Heart left ventricle (tissue), 13 donors: ENCODE results near the gene IGSF11.

Experiments
- CTCF ChIP-seq, 12 donors: fragments of 200-600 bp; sonication (generic) in 4 of 12; IDR thresholded peaks; one replicate each; pipeline versions ENCODE4 v1.5.0 to v1.8.0; 2018 to 2022; ENCODE audit warnings: antibody characterized with exemption in 12 of 12, mild to moderate bottlenecking in 5 of 12
- POLR2A ChIP-seq, 2 donors: fragments of 450-650 bp; IDR thresholded peaks; one replicate each; pipeline ENCODE4 v1.6.1; 2017; ENCODE audit warnings: antibody characterized with exemption in 2 of 2, mild to moderate bottlenecking in 2 of 2, moderate library complexity in 2 of 2
- donor health status: ischemic (EF 13 %, LVEDD 7.1; RV severe dilation, severe dysfunction).
- donor health status: DM: no; HTN: yes; CAD: no.
- donor health status: DM: no; HTN: no; CAD: no.
- donor health status: ischemic (EF 25% LVEDD 6.9; RV normal size, moderate dysfunction).
- donor health status: ischemic (EF 25% LVEDD 5.7; RV mildly dilated, moderate dysfunction).
- donor health status: ischemic (EF 35%, LVEDD 5.7; RV mildly dilated, moderate dysfunction).
- donor health status: nonischemic (EF 11% LVEDD 7.7; RV severe dilation, severe dysfunction).
- donor health status: DM: yes; HTN: yes; CAD: no.
- donor health status: PGD.
- donor health status: ischemic (EF 29% LVEDD 5.4; RV normal size, mild dysfunction).
- donor health status: nonischemic (EF 23%, LVEDD 6.1; RV moderate dilation, normal function).

GRCh38 chr3:118980832-118981231 lies 53.8 kb downstream of the IGSF11 start:
- TF ChIP-seq CTCF (IDR thresholded peaks at IDR 0.05) (no peak), POLR2A (IDR thresholded peaks at IDR 0.05) (no peak)
